Endothelial cell of umbilical vein (primary cell): ENCODE measurements around the gene FBXW4. TPM values are rescaled to one million over a fixed set of nuclear protein-coding genes. Genes with fewer than 3 reads are reported as not detected.

Experiments
- BruUV-seq: library from RNA; stranded (reverse); fragments of 400-500 nt; replicated peaks from 2 replicates; lab custom pipeline; 2021; lab: Mats Ljungman, UMichigan
- CTCF ChIA-PET: fragments of 300-600, 350-600 bp; sonication (Branson Sonifier 250); formaldehyde crosslinking; loops from one replicate; lab custom pipeline; 2021; ENCODE audit warnings: antibody characterized with exemption, inconsistent platforms; lab: Charles Lee
- POLR2A ChIA-PET: fragments of 300-600, 350-600 bp; sonication (Branson Sonifier 250); formaldehyde crosslinking; loops from one replicate; lab custom pipeline; 2021; ENCODE audit warnings: antibody characterized with exemption, inconsistent platforms; lab: Charles Lee
- DNase-seq: peaks from one replicate; pipeline ENCODE4 v3.0.0-alpha.2; 2011; ENCODE audit warnings: low read depth, low spot score
- FAIRE-seq: peaks from 2 replicates; lab custom pipeline; 2011; peaks lifted over from hg19 to GRCh38; lab: Jason Lieb, UNC
- H2AFZ ChIP-seq: 2 replicates; pipeline ENCODE4 v1.6.0; 2012; ENCODE audit warnings: low read depth, low read length, control low read depth, inconsistent platforms
- H3K27ac ChIP-seq: 2 replicates; pipeline ENCODE4 v1.5.1; 2011; ENCODE audit warnings: low read depth, mild to moderate bottlenecking, control low read depth, low read length, moderate library complexity; ENCODE audit not compliant: insufficient read depth
- H3K27me3 ChIP-seq, 2 experiments: 2 replicates each; pipeline versions ENCODE4 v1.6.0 to v1.6.1; 2011; ENCODE audit warnings: low read length in 2 of 2, mixed read lengths in 1 of 2; ENCODE audit not compliant: control insufficient read depth in 2 of 2, insufficient read depth in 2 of 2
- H3K36me3 ChIP-seq, 2 experiments: 2 replicates in 1 of 2; 3 replicates in 1 of 2; pipeline ENCODE4 v1.5.1; 2011; ENCODE audit warnings: low read length in 2 of 2, mild to moderate bottlenecking in 1 of 2, moderate library complexity in 1 of 2; ENCODE audit not compliant: control insufficient read depth in 2 of 2, insufficient read depth in 2 of 2; ENCODE audit errors: extremely low read depth in 1 of 2
- H3K4me1 ChIP-seq: 3 replicates; pipeline ENCODE4 v1.5.1; 2011; ENCODE audit warnings: mild to moderate bottlenecking, low read length; ENCODE audit not compliant: control insufficient read depth, insufficient read depth; ENCODE audit errors: extremely low read depth
- H3K4me2 ChIP-seq: 2 replicates; pipeline ENCODE4 v1.6.1; 2011; ENCODE audit warnings: low read length, control low read depth, mixed read lengths; ENCODE audit not compliant: insufficient read depth
- H3K4me3 ChIP-seq, 3 experiments: fragments of 200-600 bp in 1 of 3; sonication (generic), shearing (Covaris generic) in 1 of 3; replicated peaks in 1 of 3; 2 replicates each; pipeline ENCODE4 v1.5.1; 2011 to 2016; ENCODE audit warnings: control low read depth in 3 of 3, low read length in 3 of 3, mild to moderate bottlenecking in 2 of 3, inconsistent platforms in 1 of 3, low read depth in 1 of 3, moderate library complexity in 1 of 3; ENCODE audit not compliant: insufficient read depth in 1 of 3
- H3K79me2 ChIP-seq: 2 replicates; pipeline ENCODE4 v1.6.0; 2012; ENCODE audit warnings: low read length, inconsistent platforms; ENCODE audit not compliant: control insufficient read depth, insufficient read depth
- H3K9ac ChIP-seq: replicated peaks from 2 replicates; pipeline ENCODE3; 2011; ENCODE audit warnings: low read length, control low read depth; ENCODE audit not compliant: insufficient read depth; ENCODE audit errors: extremely low read depth
- H3K9me1 ChIP-seq: replicated peaks from 3 replicates; pipeline ENCODE4 v1.6.0; 2011; ENCODE audit warnings: mild to moderate bottlenecking, low read length; ENCODE audit not compliant: control insufficient read depth, insufficient read depth; ENCODE audit errors: extremely low read depth
- H3K9me3 ChIP-seq: replicated peaks from 2 replicates; pipeline ENCODE4 v1.5.1; 2012; ENCODE audit warnings: low read length, inconsistent platforms; ENCODE audit not compliant: control insufficient read depth, insufficient read depth
- H4K20me1 ChIP-seq: replicated peaks from 2 replicates; pipeline ENCODE3; 2011; ENCODE audit warnings: mild to moderate bottlenecking, low read length; ENCODE audit not compliant: control insufficient read depth, insufficient read depth; ENCODE audit errors: extremely low read depth
- CTCF ChIP-seq, 2 donors: IDR thresholded peaks; 1 replicate in 1 of 2; 2 replicates in 1 of 2; pipeline ENCODE4 v1.5.1; 2011; ENCODE audit warnings: low read length in 2 of 2, mild to moderate bottlenecking in 2 of 2, moderate library complexity in 2 of 2, control low read depth in 1 of 2, inconsistent platforms in 1 of 2, low read depth in 1 of 2; ENCODE audit not compliant: insufficient read depth in 1 of 2; ENCODE audit errors: extremely low read depth in 1 of 2
- EZH2 ChIP-seq: IDR thresholded peaks from 2 replicates; pipeline ENCODE4 v1.6.1; 2012; ENCODE audit warnings: borderline replicate concordance, low read depth, mild to moderate bottlenecking, moderate library complexity, low read length, inconsistent platforms; ENCODE audit not compliant: severe bottlenecking
- JUN ChIP-seq: IDR thresholded peaks from 2 replicates; pipeline ENCODE4 v1.6.1; 2011; ENCODE audit warnings: borderline replicate concordance, low read depth; ENCODE audit not compliant: insufficient read length, insufficient read depth
- dilution Hi-C: fragments of 300-500 bp; cut with MboI; formaldehyde crosslinking; loops from one replicate; pipeline ENCODE4 v1.15.0; 2019; ENCODE audit warnings: low sequenced_read_pairs; ENCODE audit not compliant: extremely low pct_ligation_motif_present
- intact Hi-C: fragments of 100-400 bp; cut with micrococcal nuclease; formaldehyde crosslinking; loops from one replicate; pipeline ENCODE4 v1.10.0; 2022
- polyA plus RNA-seq, 4 experiments: library from polyadenylated mRNA; depleted of rRNA in 3 of 4; stranded (reverse) in 3 of 4; unstranded in 1 of 4; fragments of >200 nt; gene quantifications; 2 replicates each; pipeline versions ENCODE4 v1.2.1 to v1.2.3, GENCODE V29; 2011 to 2012; ENCODE audit warnings: missing spikeins in 1 of 4
- total RNA-seq: library from RNA; stranded (reverse); gene quantifications from 2 replicates; pipeline ENCODE4 v1.2.3, GENCODE V29; 2021

Gene FBXW4
- total and polyA plus RNA-seq, 2 donors (not counting 3 experiments of a cell fraction or from before 2014, with no cell fraction given), result 20.8 to 21.1 TPM

GRCh38 chr10:101671453-101671852, 23.5 kb downstream of the FBXW4 start:
- CTCF ChIA-PET, result no interaction called here
- Histone ChIP-seq H3K9me3 (no peaks in the 10 kb centered on the region), H4K20me1 (no peaks in the 10 kb centered on the region), H2AFZ (no peak overlapping the region), H3K9me1 (no peaks in the 10 kb centered on the region), H3K27ac (no peak overlapping the region), H3K4me3 (no peak overlapping the region), H3K4me1 (no peaks in the 10 kb centered on the region), H3K4me2 (no peak overlapping the region), H3K27me3 (no peaks in the 10 kb centered on the region), H3K36me3 (peaks cover 2 to 13% of the 10 kb centered on the region in 2 experiments), H3K79me2 (no peaks in the 10 kb centered on the region), H3K9ac (no peak overlapping the region)
- no peak for DNase-seq
- TF ChIP-seq CTCF (IDR thresholded peaks at IDR 0.05; ENCODE audit: extremely low read depth in 1 of 2, insufficient read depth in 1 of 2, low read depth in 1 of 2, low read length in 2 of 2), result no peak
- no peak for FAIRE-seq
- POLR2A ChIA-PET, result no interaction called here
- no TSS peak for BruUV-seq
- dilution Hi-C loops, result no loop called here
- intact Hi-C loops, result no loop called here

- Histone ChIP-seq H2AFZ (no peak overlapping the region), H3K27me3 (no peaks in the 10 kb centered on the region), H3K27ac (no peak overlapping the region), H3K9me1 (no peaks in the 10 kb centered on the region), H3K79me2 (no peaks in the 10 kb centered on the region), H3K4me3 (no peak overlapping the region), H3K4me2 (no peak overlapping the region), H3K36me3 (peaks cover 2 to 17% of the 10 kb centered on the region in 2 experiments), H4K20me1 (no peaks in the 10 kb centered on the region), H3K4me1 (no peaks in the 10 kb centered on the region), H3K9me3 (no peaks in the 10 kb centered on the region), H3K9ac (no peak overlapping the region)
- ChIA-PET POLR2A (no interaction called here), CTCF (no interaction called here)
- FAIRE-seq (no peak), DNase-seq (no peak)
- intact Hi-C loops (no loop called here), dilution Hi-C loops (no loop called here)
- BruUV-seq, result no TSS peak
- TF ChIP-seq JUN, result no peak
- TF ChIP-seq EZH2, result no peak
Measured at GRCh38 chr10:101670635-101671034, 24.3 kb downstream of the FBXW4 start.
